Measurements from ENCODE around the gene UACA. TPM values are rescaled to one million over a fixed set of nuclear protein-coding genes. Genes with fewer than 3 reads are reported as not detected.

UACA gene
- total RNA-seq, 1 experiment from 2014 or later: 38.0 TPM

GRCh38 chr15:70712271-70712670, 51.1 kb downstream of the UACA start:
- H3K27ac Mint-ChIP-seq: no peak overlapping the region; a peak in 1 of 7 replicates
- no peak for DNase-seq
- H3K4me1 Mint-ChIP-seq: peaks cover 28 to 33% of the 10 kb centered on the region in 2 experiments
- Histone ChIP-seq H3K4me1 (ENCODE audit: insufficient read depth, low read length) (peaks cover 4% of the 10 kb centered on the region; the same call in 1 of the 2 replicates), H3K18ac (ENCODE audit: insufficient read length, low read depth, low read length) (no peak overlapping the region), H2BK15ac (ENCODE audit: low read depth, low read length) (no peak overlapping the region), H3K9ac (ENCODE audit: extremely low read depth, insufficient read length, low read length) (no peak overlapping the region), H3K4me2 (ENCODE audit: insufficient read depth, insufficient read length, low read length) (no peak overlapping the region), H2BK5ac (ENCODE audit: insufficient read length, low read length) (no peak overlapping the region), H2BK12ac (ENCODE audit: insufficient read length, low read depth, low read length) (no peak overlapping the region), H3K27ac (ENCODE audit: insufficient read length, low read depth, low read length) (no peak overlapping the region), H3K56ac (ENCODE audit: insufficient read length, low read depth, low read length) (no peak overlapping the region), H4K20me1 (ENCODE audit: control insufficient read depth, insufficient read depth, insufficient read length) (no peaks in the 10 kb centered on the region), H2BK20ac (ENCODE audit: low read depth, low read length, poor library complexity, severe bottlenecking) (no peak overlapping the region), H3K9me3 (ENCODE audit: control insufficient read depth, low read depth, low read length) (no peaks in the 10 kb centered on the region), H3K79me1 (ENCODE audit: insufficient read depth, low read depth, low read length, poor library complexity, severe bottlenecking) (no peaks in the 10 kb centered on the region), H2BK120ac (ENCODE audit: low read depth, low read length, poor library complexity, severe bottlenecking) (no peak overlapping the region), H4K91ac (ENCODE audit: insufficient read length, low read depth, low read length) (no peak overlapping the region), H3K23me2 (ENCODE audit: insufficient read length, low read depth, low read length, poor library complexity, severe bottlenecking) (no peaks in the 10 kb centered on the region), H4K8ac (replicated peaks; ENCODE audit: insufficient read length, low read depth, low read length) (no peak overlapping the region), H3K4ac (ENCODE audit: low read depth, low read length) (no peak overlapping the region), H3K27me3 (ENCODE audit: insufficient read depth, low read length) (no peaks in the 10 kb centered on the region), H3K23ac (ENCODE audit: insufficient read length, low read depth, low read length) (no peak overlapping the region), H2AK5ac (ENCODE audit: insufficient read length, low read length) (no peak overlapping the region), H3K79me2 (ENCODE audit: insufficient read depth, low read length) (no peaks in the 10 kb centered on the region), H3K14ac (ENCODE audit: insufficient read depth, low read length) (no peak overlapping the region), H3T11ph (ENCODE audit: low read length) (no peak overlapping the region), H4K5ac (ENCODE audit: insufficient read length, low read depth, low read length) (no peak overlapping the region), H2AFZ (ENCODE audit: low read length) (no peak overlapping the region)
- H3K4me3 Mint-ChIP-seq: no peak overlapping the region
- H3K36me3 Mint-ChIP-seq (ENCODE audit: insufficient read depth in 1 of 3, low read depth in 3 of 3): no peaks in the 10 kb centered on the region
- no CpG with 5 or more reads among the region's 3 CpGs for WGBS (ENCODE audit: extremely low coverage, insufficient read length, low lambda C conversion rate)
- H3K27me3 Mint-ChIP-seq (ENCODE audit: low read depth): no peaks in the 10 kb centered on the region
- no peaks in the 10 kb centered on the region for H3K9me3 Mint-ChIP-seq
- TF ChIP-seq, protein P1, sequence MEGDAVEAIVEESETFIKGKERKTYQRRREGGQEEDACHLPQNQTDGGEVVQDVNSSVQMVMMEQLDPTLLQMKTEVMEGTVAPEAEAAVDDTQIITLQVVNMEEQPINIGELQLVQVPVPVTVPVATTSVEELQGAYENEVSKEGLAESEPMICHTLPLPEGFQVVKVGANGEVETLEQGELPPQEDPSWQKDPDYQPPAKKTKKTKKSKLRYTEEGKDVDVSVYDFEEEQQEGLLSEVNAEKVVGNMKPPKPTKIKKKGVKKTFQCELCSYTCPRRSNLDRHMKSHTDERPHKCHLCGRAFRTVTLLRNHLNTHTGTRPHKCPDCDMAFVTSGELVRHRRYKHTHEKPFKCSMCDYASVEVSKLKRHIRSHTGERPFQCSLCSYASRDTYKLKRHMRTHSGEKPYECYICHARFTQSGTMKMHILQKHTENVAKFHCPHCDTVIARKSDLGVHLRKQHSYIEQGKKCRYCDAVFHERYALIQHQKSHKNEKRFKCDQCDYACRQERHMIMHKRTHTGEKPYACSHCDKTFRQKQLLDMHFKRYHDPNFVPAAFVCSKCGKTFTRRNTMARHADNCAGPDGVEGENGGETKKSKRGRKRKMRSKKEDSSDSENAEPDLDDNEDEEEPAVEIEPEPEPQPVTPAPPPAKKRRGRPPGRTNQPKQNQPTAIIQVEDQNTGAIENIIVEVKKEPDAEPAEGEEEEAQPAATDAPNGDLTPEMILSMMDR (conservative IDR thresholded peaks at IDR 0.05): no peak

All from H9 (cell line).